NOMO-1 treated with DMSO at 0.1 percent for 48 hours (cell line): ENCODE data around the gene IGFBP5.

Experiments
- DNase-seq: peaks from one replicate; lab custom pipeline; 2025; ENCODE audit not compliant: unreplicated experiment; lab: John Stamatoyannopoulos, UW

IGFBP5 gene

DNA sequence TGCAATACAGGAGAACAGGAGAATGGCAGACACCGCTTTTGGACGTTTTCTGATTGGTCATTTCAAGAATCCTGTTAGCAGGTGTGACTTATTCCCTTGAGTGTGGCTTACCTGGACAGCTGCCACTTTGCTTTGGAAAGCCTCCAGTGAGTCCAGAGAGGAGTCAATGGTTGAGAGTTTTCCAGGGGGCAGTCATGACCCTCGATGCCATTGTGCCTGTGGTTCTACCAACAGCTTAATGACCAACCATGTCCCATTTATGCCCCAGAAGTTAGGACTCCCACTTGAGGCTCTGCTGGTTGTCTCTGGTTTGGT lies 49.8 kb downstream of the IGFBP5 start:
- no peak for DNase-seq

DNA sequence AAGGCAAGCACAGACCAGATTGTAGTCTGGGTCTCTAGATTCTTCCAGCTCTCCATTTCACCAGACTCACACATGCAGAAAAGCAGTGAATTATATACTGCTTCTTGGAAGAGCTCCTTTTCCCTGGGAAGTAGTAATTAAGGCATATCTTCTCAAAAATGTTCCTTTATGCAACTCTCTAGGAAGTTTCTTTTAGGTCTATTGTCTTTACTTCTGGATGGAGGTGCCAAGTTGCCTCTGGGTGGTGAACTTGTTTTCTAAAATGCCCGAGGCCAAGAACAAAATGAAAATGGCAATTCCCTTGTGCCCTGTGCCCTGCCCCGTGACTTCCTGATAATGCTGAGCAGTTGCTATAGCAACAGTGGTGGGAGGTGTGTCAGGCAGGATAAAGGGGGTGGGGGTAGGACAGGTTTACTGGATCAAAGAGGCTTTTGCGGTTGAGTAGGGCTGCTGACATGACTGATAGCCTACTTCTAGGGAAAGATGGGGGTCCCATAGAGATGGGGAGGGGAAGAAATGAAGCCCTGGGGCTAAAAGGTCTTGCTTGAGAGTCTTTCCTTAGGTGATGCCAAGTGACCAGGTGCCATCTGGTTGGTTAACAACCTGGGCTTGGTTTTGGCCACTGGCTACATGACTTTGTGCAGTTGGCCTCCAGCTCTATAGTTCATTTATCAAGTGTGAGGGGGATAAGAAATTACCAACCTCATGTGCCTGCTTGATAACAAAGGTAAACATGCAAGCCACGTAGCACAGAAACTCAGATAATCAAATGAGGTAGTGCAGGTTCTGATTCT lies 50.3 kb downstream of the IGFBP5 start:
- DNase-seq: no peak

DNA sequence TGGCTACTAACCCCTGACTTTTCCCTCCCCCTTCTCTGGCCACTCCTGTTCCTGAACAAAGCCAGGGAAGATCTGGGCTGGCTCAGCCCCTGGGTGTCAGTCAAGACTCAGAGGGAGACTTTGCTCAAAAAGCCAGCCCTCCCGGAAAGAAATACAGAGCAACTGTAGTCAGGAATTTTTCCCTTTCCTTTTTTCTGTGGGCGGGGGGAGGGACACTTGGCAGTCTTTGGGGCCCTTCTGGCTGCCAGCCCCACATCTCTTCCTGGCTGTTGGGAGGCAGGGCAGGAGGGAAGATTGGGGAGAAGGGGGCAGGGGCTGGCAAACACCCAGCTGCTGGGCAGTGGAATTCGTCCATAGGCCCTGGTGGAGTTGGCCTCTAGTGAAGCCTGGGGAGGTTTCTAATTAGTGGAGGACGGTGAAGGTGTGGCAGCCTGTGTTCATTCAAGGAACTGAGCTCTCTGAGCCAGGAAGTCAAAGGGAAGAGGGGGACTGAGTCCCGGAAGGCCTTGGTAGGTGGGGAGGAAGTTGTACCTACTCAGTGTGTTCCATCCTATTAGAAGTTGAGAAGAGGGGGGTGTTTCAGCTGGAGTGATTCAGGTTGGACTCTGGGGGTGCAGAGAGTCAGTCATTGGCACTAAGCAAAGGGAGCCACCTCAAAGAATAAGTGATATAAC lies 51.2 kb downstream of the IGFBP5 start:
- DNase-seq: no peak

DNA sequence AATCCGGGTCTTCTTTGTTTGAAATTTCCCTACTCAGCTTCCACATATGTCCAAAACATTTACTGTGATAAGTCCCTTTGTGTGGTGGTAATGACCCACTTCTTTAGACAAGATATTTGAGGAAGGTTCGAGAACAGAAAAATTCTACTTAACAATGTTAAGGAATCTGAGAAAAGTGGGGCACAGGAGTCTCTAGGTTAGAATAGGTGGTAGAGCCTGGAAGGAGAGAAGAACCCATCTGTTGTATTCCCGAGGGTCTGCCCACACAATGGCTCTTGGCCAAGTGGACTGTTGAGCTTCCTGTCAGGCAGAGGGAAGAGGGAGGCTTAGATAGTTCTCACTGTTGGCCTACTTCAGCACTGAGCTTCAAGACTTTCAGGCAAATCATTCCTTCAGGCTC lies 57.9 kb downstream of the IGFBP5 start:
- no peak for DNase-seq

DNA sequence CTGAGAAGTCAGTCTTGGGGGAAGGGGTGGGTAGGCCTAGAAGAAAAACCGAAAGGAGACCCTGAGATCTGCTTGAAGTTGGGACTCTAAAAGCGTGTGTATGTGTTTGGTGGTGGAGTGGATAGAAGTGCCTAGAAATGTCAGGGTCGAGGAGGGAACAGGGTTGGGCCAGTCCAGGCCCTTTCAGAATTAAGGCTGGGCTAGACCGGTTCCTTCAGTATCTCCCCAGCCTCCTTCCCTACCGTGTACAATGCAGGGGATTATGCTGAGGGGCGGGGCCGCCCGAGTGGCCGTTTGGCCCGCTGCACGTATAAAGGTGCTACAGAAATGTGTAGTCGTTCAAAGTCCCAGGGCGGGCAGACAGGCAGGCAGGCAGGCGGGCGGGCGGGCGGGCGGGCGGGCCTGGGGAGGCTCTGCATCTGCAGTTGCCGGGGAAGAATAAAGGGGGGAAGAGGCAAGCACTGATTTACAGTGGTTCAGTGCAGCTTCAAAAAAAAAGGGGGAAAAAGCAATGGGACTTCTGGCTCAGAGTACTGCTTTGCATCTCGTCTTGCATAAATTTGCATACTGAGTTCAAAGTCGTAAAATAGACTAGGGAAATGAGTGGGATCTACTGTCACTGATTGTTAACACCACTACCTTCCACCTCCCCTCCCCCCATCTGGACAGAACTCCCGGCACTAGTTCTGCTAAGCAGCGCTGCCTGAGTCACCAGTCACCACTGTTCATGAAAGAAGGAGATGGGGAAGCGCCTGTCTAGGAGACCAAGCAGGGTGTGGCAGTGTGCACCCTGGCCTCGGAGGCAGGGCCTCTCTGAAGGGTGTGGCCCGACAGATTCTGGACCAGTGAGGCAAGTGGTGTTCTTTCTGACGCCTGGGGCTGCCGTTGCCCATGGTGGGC lies 58.5 kb downstream of the IGFBP5 start:
- DNase-seq: peak; percentile 70

DNA sequence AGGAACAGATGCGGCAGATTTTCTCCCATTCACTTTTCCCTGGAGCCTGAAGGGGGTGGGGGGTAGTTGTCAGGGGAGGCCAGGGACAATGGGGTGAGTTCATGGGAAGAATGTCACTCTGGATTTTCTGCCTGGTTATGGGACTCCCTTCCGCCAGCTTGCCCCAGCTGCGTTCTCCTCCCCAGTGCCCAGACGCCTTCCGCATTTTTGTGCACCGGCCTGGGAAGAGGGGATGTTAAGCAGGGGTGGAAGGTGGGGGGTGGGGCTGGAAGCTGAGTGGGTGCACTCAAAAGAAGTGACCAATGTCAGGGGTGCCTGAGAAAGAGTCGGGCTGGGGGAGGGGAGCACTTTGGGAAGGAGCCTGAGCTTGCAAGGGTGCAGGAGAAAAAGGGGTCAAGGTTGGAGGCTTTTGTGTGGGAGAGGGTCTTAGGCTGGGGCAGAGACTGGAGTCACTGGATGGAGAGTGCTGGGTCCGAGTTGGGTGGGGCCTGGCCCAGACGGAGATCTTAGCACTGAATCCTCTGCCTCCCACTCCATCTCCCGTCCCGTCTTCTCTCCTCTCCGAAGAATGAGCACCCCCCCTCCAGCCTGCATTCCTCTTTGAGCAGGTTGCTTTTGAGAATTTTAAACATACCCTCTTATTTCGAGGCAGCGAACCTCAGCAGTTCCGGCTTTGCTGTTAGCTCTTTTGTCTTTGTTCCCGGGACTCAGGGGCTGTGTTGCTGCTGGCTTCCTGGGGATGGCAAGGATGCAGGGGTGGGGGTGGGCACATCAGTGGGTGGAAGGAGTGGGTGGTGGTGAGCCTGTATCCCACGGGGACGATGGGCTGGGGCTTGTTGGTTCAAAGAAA lies 59.4 kb downstream of the IGFBP5 start:
- DNase-seq: no peak

DNA sequence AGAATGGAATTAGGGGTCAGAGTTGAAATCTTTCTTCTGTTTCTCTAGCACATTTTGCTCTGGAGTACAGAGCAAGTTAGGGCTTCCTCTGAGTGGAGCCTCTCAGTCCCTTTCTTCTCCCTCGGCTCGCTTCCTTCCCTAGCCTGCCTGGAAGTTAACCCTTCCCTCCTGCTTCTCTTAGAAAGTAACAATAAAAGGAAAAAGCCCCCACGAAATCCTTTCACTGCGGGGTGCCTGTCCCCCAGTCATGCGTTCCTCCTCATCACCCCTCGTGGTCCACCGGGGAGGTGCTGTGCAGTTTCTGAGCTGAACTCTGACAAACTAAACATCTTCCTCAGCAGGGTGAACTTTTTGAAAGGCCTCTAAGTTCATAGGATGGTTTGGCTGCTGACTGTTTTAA lies 60.2 kb downstream of the IGFBP5 start:
- DNase-seq: no peak

DNA sequence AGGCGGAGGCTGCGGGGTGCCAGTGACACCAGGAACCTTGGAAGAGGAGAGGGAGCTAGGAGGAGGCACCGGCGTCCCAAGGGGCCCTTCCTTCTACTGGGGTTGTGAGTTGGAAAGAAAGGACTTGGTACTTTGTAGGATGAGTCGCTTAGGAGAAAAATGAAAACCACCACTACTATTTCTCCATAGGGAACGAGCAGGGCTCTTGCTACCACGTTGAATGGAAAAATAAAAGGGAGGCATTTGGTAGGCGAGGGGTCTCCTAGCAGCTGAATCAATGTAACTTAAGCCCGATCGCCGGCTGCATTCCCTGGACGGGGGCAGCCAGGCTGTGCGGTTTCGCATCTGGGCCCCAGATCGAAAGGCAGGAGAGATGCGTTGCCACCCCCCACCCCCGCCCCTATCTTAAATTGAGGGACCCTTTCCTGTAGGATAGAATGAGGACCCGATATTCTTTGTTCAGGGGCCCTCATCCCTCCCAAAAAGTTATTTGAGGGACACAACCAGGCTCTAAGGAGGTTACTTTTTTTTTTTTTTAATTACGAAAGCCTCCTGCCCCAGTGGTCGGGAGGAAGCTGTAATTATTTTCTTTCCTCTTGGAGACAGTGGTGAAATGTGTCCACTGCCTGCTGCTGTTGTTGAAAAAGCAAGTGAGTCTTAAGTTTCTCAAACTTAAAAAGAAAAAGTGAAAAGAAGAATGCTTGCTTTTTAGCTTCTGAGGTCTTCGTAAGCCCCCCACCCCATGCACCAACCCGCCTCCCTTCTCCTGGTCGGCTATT lies 60.8 kb downstream of the IGFBP5 start:
- peak; percentile 18 for DNase-seq

DNA sequence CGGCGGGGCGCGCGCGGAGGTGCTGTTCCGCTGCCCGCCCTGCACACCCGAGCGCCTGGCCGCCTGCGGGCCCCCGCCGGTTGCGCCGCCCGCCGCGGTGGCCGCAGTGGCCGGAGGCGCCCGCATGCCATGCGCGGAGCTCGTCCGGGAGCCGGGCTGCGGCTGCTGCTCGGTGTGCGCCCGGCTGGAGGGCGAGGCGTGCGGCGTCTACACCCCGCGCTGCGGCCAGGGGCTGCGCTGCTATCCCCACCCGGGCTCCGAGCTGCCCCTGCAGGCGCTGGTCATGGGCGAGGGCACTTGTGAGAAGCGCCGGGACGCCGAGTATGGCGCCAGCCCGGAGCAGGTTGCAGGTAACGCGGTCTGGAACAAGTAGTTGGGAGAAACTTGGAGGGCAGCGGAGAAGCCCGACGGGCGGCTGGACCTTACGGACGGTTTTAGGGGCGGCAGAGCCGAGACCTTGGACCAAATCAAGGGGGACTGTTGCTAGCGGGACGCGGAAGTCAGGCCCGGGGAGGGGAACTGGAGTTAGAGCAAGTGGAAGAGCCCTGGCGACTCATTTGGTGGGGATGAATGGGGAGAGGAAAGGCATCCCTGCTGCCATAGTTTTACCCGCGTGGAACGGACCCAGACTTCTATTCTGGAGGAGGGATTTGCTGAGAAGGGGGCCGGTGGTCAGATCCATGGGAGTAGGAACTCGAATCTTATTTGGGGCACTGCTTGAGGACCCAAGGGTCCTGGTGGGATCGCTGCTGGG lies 61.6 kb downstream of the IGFBP5 start:
- no peak for DNase-seq

DNA sequence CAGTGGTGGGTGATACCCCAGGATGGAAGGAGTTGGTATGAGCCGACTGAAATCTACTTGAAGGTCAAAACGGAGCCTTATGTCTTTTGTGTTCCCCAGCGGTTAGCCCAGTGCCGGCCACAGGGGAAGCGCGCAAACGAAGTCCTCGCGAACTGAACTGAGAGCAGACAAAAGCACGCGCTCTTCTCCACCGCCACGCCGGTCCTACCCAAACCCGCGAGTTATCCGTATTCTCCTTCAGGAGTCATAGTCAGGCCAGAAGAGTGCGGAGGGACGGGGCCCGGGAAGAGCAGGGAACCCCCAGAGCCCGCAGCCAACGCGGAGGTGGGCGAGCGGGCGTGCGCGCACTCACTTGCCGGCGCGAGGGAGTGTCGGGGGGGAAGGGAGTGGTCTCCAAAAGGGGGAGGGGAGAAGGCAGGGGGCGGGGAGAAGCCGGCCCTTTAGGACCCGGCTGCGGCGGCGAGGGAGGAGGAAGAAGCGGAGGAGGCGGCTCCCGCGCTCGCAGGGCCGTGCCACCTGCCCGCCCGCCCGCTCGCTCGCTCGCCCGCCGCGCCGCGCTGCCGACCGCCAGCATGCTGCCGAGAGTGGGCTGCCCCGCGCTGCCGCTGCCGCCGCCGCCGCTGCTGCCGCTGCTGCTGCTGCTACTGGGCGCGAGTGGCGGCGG lies 62.3 kb downstream of the IGFBP5 start, which contains the start of gene IGFBP2:
Gene IGFBP2 (plus strand): TSS at position 469 of the 664 bp plus-strand sequence. CDS start 104 bp downstream, at position 573.
- peak; percentile 53 for DNase-seq

DNA sequence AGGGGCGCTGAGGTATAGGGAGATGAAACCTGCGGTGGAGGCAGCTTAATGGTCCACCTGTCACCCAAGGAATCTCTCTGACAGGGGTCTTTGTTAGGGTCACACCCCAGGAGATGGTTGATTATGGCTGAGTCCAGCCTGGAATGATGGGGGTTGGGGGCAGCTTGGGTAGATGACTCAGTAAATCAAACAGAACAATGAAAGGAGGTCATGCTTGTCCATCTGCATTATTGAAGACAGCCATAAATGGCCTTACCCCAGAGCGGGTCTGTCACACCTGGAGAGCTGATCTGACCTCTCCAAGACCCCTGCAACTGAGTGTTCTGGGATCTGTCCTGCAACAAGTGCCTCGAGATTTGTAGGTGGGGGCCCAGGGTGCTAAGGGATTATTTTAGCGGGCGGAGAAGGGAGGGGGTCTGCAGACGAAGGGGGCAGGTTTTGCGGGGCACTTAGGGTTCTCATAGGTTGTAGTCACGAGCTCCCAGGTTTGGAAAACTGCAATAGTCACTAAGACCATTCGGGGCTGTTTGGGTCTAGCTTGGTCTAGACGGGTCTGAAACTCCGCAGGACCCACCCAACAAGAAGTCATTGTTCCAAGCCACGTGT lies 62.9 kb downstream of the IGFBP5 start:
- DNase-seq: no peak

DNA sequence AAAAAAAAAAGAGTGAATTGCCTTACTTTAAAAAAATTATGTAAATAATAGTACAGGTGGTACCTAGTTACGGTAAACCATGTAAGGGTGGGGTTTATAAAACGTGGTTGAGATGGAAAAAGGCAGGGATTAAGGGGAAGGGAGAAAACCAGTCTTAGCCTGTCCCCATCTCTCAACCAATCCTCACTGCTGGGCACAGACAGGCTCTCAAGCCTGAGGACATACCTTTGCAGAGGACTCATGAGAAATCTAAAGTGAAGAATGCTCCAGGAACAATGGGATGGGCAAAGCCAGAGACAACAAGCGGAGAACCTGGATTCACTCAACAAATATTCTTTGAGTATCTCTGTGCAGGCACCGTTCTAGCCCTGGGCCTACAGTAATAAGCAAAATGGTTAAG lies 65.6 kb downstream of the IGFBP5 start:
- no peak for DNase-seq

DNA sequence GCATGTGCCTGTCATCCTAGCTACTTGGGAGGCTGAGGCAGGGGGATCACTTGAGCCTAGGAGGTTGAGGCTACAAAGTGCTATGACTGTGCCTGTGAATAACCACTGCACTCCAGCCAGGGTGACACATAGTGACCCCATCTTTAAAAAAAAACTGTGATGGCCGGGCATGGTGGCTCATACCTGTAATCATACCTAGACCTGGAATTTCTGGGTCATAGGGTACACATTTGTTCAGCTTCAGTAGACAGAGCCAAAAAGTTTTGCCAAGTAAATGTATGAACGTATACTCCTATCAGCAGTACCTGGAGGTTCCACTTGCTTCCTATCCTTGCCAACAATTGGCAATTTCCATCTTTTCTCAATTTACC lies 68.5 kb downstream of the IGFBP5 start:
- no peak for DNase-seq

DNA sequence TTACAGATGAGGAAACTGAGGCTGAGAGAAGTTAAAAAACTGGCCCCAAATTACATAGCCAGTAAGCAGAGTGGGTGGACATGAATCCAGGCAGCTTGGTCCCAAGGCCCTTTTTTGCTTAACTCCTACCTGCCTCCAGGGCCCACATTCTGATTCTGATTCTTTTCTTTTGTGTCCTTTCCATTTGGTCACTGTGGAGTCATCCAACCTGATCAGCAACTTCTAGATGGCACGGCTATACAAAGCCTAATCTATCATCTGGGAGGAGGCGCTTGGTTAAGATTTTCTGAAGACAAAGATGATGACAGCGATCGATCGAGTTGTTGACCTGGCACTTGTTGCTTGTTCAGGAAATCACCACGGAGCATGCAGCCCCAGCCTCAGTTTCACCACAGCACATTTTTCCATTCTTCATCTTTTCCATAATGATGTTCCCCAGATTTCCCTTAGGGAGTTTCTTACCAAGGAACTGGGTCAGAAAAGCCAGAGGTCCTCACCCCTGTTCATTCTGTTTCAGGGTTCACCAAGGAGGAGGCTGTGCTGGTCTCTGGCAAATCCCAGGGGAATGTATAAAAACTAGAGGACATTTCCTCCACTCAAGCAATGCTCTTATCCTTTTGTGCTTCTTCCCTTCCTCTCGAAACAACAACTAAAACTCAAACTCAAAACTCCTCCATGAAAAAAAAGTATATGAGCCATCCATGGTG lies 69.0 kb downstream of the IGFBP5 start:
- no peak for DNase-seq

DNA sequence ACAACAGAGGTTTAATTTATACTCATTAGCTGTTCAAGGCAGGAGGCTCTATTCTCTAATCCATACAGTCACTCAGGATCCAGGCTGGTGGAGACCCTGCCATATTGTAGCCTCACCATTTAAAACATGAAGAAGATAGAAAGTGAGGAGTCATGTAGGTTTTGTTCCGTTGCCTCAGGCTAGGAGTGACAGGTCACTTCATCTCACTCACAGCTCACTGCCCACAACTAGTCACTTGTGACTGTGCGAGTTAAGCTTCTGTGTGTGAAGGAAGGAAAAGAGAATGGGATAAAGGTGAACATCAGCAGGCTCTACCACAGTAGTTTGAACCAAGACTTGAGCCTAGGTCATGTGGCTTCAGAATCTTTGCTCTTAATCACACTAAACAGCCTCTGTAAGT lies 71.1 kb downstream of the IGFBP5 start:
- no peak for DNase-seq

DNA sequence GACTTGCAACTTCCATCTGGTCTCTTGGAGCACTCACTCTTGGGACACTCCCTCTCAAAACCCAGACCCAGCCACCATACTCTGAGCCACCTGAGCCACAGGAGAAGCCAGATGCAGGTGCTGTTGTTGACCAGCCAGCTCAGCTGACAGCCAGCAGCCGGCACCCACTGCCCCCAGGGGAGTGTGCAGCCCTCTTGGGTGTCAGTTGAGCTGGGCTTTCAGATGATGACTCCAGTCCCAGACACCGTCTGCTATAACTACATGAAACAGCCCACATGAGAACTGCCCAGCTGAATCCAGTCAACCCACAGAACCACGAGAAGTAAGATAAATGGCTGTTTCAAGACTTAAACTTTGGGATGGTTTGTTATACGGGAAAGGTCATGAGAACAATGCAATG lies 72.8 kb downstream of the IGFBP5 start:
- DNase-seq: no peak
